Right lung (tissue), 10 donors: ENCODE data around the gene MRTFB. TPM values are rescaled to one million over a fixed set of nuclear protein-coding genes. Genes with fewer than 3 reads are reported as not detected.
"Not testable (repeated sequence)": the region's sequence is repeated elsewhere in the genome, so short reads cannot be mapped to it uniquely, and the experiment has no call there.

ENCODE experiments used
- DNase-seq, 2 donors: peaks; one replicate each; pipeline ENCODE4 v3.0.0-alpha.2; 2013
- long read RNA-seq, 8 donors: transcript quantifications; one replicate each; lab custom pipeline, GENCODE V29; 2026
- polyA plus RNA-seq, 5 donors: library from polyadenylated mRNA; unstranded; fragments of 120-200 nt; gene quantifications; one replicate each; pipeline versions ENCODE4 v1.2.1 to v1.2.3, GENCODE V29; 2013; ENCODE audit warnings: inconsistent platforms in 1 of 5, low replicate concordance in 1 of 5; ENCODE audit not compliant: insufficient read length in 5 of 5, insufficient read depth in 1 of 5

MRTFB gene, protein sequence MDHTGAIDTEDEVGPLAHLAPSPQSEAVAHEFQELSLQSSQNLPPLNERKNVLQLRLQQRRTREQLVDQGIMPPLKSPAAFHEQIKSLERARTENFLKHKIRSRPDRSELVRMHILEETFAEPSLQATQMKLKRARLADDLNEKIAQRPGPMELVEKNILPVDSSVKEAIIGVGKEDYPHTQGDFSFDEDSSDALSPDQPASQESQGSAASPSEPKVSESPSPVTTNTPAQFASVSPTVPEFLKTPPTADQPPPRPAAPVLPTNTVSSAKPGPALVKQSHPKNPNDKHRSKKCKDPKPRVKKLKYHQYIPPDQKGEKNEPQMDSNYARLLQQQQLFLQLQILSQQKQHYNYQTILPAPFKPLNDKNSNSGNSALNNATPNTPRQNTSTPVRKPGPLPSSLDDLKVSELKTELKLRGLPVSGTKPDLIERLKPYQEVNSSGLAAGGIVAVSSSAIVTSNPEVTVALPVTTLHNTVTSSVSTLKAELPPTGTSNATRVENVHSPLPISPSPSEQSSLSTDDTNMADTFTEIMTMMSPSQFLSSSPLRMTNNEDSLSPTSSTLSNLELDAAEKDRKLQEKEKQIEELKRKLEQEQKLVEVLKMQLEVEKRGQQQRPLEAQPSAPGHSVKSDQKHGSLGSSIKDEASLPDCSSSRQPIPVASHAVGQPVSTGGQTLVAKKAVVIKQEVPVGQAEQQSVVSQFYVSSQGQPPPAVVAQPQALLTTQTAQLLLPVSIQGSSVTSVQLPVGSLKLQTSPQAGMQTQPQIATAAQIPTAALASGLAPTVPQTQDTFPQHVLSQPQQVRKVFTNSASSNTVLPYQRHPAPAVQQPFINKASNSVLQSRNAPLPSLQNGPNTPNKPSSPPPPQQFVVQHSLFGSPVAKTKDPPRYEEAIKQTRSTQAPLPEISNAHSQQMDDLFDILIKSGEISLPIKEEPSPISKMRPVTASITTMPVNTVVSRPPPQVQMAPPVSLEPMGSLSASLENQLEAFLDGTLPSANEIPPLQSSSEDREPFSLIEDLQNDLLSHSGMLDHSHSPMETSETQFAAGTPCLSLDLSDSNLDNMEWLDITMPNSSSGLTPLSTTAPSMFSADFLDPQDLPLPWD
- polyA plus RNA-seq = 10 to 100 TPM; 20.3 to 40.8 (median 35.8) TPM
- long read RNA-seq, donor 1, full-length matches to known transcripts = 1 of 1 reads
- long read RNA-seq, donor 1, partial matches to known transcripts = 0 of 1 reads
- long read RNA-seq, donor 1, other reads (novel, unspliced or antisense) = 0 of 1 reads
- long read RNA-seq, donor 2, full-length matches to known transcripts = 1 of 1 reads
- long read RNA-seq, donor 2, partial matches to known transcripts = 0 of 1 reads
- long read RNA-seq, donor 2, other reads (novel, unspliced or antisense) = 0 of 1 reads
- long read RNA-seq, donor 3, full-length matches to known transcripts = 1 of 8 reads
- long read RNA-seq, donor 3, partial matches to known transcripts = 7 of 8 reads
- long read RNA-seq, donor 3, other reads (novel, unspliced or antisense) = 0 of 8 reads
- long read RNA-seq, donor 4, full-length matches to known transcripts = 2 of 7 reads
- long read RNA-seq, donor 4, partial matches to known transcripts = 5 of 7 reads
- long read RNA-seq, donor 4, other reads (novel, unspliced or antisense) = 0 of 7 reads
- long read RNA-seq, donor 5 = 0 reads
- long read RNA-seq, donor 6 = 0 reads
- long read RNA-seq, donor 7, full-length matches to known transcripts = 2 of 2 reads
- long read RNA-seq, donor 7, partial matches to known transcripts = 0 of 2 reads
- long read RNA-seq, donor 7, other reads (novel, unspliced or antisense) = 0 of 2 reads
- long read RNA-seq, donor 8 = 0 reads

DNA sequence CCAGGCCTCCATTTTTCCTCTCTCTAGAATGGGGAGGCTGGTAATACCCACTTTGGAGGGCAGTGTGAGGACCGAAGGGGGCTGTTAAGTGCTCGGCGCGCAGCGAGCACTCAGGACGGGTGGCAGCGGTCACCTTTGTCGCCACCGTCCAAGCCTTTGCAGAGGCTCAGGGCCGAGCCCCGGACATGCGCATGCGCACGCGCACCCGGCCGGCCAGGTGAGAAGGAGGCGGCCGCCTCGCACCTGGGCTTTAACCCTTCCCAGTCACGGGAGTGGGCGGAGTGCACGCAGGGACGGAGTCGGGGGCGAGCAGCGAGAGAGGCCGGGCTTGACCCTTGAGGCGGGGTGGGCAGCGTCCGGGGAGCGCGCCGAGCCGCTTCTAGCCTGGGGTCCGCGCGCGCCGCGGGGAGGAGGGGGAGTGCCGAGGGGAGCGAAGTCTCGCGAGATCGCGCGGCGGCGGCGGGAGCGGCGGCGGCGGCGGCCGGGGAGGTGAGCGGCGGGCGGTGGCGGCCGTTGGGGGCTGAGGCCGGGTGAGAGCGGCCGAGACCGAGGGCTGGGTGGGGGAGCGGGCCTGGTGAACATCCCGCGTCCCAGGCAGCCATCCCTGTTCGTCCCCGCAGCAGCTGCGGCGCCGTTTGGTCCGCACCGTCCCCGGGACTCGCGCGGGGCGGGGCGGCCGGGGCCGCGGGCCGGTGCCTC is at the start of gene MRTFB:
Gene MRTFB, plus strand, starts transcription at position 443 of the 699 bp plus-strand sequence. CDS start 69,288 bp downstream, outside the sequence.
- peak; percentile 77 to 82 for DNase-seq

DNA sequence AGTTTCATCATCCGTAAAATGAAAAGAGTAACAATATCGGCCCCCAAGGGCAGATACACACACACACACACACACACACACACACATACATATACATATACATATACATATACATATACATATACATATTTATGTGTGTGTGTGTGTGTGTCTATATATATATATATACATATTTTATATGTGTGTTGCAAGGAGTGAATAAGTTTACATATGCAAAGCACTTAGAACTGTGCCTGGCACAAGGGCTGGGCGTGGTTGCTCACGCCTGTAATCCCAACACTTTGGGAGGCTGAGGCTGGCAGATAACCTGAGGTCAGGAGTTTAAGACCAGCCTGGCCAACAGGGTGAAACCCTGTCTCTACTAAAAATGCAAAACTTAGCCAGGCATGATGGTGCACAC is 47.6 kb upstream of the MRTFB start:
- not testable (repeated sequence) for DNase-seq

DNA sequence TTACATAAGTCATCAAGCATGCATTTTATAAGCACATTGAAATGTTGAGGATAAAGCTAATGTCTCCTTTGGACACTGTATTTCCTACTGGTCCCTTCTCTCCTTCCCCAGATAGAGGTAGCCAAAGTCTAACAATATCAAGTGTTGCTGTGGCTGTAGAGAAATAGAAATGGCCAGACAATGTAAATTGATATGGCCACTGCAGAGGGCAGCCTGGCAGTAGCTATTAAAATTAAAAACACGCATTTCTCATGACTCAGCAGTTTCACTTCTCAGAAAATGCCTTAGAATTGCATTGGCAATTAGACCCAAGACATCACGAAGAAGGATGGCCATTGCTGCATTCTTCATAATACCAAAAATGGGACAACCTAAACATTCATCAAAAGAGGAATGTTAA is 46.8 kb upstream of the MRTFB start:
- DNase-seq = no peak

DNA sequence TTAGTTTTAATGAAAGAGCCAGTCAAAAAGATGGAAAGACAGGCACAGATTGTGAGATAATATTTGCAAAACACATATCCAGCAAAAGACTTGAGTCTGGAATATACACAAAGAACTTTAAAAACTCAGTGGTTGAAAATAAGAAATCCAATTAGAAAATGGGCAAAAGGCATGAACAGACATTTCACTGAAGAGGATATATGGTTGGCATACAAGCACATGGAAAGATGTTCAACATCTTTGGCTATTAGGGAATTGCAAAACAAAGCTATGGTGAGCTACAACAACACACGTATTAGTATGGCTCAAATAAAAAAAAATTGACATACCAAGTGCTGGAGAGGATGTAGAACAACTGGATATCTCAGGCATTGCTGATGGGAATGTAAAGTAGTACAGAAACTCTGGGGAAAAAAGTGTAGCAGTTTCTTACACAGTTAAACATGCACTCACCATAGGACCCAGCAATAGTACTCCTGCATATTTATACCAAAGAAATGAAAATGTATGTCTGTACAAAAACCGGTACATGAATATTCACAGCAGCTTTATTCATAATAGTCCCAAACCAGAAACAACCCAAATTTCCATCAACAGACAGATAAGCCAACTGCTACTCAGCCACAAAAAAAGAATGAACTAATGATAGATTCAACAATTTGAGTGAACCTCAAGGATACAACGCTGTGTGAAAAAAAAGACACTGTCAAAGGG is 44.4 kb upstream of the MRTFB start:
- no peak for DNase-seq

DNA sequence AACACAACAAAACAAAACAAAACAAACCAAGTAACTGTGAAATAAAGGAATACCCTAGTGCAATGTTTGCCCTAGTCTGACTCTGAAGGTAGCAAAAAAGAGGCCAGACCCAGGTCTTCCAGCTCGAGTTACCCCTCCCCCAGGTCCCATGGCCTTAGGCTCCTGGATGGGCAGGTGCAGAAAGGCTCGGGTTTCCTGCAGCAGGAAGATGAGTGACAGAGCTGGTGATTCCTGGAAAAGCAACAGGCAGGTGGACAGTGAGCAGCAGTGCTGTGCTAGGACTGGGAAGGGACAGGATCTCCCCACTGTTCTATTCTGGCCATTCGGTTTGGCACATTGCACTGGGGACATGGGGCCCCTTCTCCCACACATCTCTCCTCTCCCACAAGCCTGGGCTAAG is 42.9 kb upstream of the MRTFB start:
- DNase-seq = no peak

DNA sequence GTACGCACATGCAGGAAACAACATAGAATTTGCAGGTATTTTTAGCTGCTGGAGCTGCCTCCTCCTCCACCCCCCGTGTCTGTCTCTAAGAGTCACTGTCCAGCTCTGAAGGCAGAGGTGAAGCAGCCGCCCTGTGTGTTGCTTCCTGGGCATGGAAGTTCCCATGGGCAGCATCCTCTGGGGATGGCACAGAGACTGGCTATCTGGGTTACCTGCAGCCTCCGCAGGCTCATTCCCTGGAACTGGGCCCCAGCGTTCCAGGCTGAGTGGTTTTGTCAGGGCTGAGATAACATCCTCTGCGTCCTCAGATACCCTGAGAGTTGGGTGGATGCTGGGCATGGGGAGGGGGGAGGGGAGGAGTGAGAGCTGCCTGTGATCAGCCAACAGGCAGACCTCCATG is 41.5 kb upstream of the MRTFB start:
- DNase-seq = no peak

DNA sequence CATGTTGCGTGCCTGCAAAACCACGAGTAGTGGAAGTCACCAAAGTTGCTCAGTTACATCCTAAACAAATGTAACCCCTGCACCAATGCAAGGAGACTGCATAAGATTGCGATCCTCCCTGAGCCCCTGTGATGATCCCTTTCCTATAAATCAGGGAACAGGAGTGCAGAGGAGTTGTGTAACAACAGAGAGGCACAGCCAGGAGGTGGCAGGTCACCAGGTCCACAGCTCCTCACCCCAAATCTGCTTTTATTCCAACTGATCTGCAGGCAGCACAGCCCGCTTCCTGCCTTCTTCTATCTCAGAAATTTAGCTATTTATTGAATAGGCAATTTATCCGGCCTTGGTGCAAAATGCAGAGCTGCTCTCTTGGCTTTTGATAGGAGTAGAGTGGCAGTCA is 36.0 kb upstream of the MRTFB start:
- no peak for DNase-seq

DNA sequence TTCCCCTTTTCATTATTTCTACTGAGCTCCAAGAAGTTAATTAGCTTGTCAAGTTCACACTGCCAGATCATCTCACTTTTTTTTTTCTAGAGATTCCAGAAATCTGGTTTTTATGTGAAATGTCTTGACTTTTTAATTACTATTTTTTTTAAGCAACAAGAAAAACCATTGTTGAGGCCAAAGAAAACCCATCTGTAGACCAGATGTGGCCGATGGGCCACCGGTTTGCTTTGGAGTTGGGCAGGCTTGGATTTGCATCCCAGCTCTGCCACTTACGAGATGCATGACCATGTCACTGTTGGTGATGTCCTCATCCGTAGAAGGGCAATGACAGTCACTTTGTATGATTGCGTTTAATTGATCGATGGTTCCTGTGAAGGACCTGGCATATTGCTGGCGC is 34.2 kb upstream of the MRTFB start:
- DNase-seq = no peak

DNA sequence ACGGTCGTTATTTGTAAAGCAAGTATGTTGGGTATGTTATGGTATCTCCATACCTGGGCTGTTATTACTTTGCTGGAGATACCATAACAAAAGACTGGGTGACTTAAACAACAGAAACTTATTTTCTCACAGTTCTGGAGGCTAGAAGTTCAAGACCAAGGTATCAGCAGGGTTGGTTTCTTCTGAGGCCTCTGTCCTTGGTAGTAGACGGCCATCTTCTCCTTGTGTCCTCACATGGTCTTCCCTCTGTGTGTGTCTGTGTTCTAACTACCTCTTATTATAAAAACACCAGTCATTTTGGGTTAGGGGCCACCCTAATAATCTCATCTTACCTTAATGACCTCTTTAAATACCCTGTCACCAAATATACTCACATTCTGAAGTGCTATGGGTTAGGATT is 33.2 kb upstream of the MRTFB start:
- DNase-seq = no peak

DNA sequence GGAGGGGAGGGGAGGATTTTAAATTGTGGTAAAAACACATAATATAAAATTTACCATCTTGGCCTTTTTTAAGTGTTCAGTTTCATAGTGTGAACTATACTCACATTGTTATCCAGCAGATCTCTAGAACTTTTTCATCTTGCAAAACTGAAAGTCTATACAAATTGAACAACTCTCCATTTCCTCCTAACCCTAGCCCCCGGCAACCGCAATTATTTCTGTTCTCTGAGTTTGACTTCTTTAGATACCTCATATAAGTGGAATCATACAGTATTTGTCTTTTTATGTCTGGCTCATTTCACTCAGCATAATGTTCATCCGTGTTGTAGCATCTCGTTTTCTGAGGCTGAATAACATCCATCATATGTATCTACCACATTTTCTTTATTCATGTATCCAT is 30.0 kb upstream of the MRTFB start:
- no peak for DNase-seq

DNA sequence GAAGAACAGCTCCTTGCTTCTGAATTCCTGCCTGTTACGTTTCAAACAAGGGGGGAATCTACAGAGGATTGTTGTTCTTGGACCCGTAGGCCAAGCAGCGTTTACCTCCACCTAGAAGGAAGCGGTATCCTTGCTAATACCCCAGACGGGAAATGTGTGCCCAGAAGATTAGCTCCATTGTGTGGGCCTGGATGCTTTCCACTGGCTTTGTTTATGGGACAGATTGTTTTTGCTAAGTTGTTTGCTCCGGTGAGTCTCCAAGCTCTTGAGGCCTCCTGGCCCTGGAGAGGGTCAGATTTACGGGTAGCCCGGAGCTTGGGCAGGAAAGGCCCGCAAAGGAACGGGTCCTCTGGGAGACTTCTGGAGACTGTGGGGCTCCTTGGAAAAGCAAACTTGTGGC is 28.4 kb upstream of the MRTFB start:
- peak in 1 of 2 donors; percentile 15 for DNase-seq

DNA sequence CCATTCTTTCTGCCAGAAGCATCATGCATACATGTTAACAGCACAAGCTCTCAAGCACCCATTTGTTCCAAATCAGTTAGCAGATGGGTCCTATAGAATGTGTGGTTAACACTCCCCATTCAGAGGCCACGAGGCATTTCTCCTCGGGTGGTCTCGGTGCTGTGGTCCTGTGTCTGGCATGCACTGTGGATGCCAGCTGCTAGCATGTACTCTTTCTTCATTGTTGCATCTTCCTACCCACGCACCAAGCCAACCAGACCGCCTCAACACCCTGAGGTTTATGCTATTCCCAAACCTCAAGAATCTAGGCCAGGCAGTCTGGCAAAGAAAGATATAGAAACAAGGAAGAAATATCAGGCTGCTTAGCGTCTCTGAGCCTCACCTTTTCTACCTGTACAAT is 27.8 kb upstream of the MRTFB start:
- DNase-seq = no peak

DNA sequence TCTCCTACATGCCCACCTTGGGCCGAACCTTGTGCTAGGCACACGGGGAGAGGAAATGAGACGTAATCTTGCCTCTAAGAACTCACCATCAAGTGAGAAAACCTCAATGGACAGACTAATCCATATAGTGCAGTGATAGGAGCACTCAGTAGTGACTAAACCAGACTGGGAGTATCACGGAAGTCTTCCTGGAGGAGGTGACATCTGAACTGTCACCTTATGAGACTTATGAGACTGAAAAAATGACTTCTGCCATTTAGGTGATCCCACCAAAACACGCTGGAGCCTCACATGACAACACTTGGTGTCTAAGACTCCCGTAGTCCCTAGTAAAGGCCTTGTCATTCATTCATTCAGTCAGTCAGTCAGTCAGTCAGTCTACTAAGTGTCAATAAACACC is 27.3 kb upstream of the MRTFB start:
- no peak for DNase-seq

DNA sequence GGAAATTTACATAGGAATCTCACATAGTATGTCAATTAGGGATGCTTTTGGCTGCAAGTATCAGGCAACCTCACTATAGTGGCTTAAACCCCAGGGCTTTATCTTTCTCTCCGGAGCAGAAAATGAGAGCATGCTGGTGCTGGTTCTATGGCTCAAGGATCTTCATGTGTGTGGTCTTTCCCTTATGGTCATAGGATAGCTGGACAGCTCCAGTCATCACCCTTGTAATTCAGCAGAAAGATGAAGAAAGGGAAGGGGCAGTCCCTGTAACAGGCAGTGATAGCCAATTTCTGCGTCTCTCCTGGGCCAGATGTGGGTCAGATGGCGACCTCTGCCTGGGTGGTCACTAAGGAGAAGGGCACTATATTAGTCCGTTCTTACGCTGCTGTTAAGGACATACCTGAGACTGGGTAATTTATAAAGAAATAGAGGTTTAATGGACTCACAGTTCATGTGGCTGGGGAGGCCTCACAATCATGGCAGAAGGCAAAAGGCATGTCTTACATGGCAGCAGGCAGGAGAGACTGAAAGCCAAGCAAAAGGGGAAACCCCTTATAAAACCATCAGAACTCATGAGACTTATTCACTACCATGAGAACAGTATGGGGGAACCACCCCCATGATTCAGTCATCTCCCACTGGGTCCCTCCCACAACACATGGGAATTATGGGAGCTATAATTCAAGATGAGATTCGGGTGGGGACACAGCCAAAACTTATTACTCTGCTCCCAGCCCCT is 23.8 kb upstream of the MRTFB start:
- not testable (repeated sequence) for DNase-seq

DNA sequence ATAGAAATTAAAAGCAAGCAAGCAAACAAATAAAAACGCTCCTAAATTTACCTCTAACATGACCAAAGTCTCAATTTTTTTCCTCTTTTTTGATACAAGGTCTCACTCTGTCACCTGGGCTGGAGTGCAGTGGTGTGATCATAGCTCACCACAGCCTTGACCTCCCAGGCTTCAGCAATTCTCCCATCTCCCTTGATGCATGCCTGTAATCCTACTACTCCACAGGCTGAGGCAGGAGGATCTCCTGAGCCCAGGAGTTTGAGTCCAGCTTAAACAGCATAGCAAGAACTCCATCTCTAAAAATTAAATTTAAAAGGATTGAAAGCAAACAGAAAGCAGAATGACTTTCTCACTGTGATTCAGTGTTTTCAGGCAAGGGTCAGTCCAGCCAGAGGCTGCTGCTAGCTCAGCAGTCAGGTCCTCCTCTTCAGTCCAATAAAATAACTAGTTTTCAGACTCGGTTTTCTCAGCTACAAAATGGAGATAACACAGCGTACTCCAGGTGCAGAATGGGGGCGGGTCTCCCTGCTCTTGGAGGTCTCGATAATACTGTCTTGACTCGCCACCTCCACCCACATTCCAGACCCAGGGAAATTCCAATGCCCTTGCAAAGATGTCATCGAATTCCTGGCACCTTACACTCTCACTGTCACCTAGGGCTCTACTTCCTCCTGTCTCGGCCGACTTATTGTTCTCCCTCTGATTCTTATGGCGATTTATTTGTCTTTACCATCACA is 20.7 kb upstream of the MRTFB start:
- no peak for DNase-seq

DNA sequence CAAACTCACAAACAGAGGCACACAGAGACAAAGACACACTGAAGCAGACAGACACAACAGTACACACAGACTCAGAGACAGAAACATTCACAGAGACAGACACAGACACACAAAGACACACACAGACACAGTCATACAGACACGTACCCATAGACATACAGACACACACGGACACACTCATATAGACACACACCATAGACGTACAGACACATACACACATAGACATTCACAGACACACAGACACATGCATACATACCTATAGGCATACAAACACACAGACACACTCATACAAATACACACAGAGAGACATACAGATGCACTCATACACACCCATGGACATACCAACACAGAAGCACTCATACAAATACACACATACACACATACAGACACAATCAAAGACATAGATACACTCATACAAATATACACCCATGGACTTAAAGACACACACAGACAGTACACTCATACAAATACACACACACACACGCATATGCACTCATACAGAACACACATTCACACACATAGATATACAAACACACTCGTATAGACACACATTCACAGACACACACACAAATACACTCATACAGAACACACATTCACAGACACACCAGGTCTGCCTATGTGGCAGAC is 19.9 kb upstream of the MRTFB start:
- DNase-seq = no peak

DNA sequence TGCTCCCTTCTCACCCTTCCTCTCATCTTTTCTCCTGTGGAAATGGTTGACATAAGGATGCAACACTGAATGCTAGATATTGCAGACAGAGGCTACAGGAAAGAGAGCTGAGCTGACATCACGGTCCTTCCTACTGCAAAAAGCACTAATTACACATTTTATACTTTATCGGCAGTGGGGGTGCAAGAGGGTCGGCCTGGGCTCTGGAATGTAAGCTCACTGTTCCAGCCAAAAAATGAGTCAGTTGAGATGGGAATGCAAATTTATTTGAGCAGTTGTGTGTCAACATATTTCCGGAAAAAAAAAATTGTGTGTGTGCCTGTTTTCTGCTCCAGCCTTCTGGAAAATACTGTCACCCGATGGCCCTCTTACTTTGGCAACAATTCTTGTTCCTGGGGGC is 14.1 kb upstream of the MRTFB start:
- no peak for DNase-seq
